H1 (cell line): Measurements from ENCODE around the gene MARVELD2. TPM values are rescaled to one million over a fixed set of nuclear protein-coding genes. Genes with fewer than 3 reads are reported as not detected.
"Not testable (repeated sequence)": the region's sequence is repeated elsewhere in the genome, so short reads cannot be mapped to it uniquely, and the experiment has no call there.

ENCODE experiments used
- CTCF ChIA-PET: fragments of 300-600 bp; sonication (Branson Sonifier 250); formaldehyde crosslinking; loops from one replicate; lab custom pipeline; 2021; ENCODE audit not compliant: partially characterized antibody; lab: Charles Lee
- POLR2A ChIA-PET: fragments of 300-600 bp; sonication (Branson Sonifier 250); formaldehyde crosslinking; loops from one replicate; lab custom pipeline; 2021; ENCODE audit warnings: inconsistent platforms; ENCODE audit not compliant: partially characterized antibody; lab: Charles Lee
- DNase-seq, 2 experiments: peaks; one replicate each; pipeline versions ENCODE4 v3.0.0 to v3.0.0-alpha.2; 2010 to 2022; ENCODE audit warnings: low spot score in 2 of 2, low read depth in 1 of 2, mixed read lengths in 1 of 2
- FAIRE-seq: peaks from 2 replicates; lab custom pipeline; 2011; peaks lifted over from hg19 to GRCh38; lab: Jason Lieb, UNC
- H2AFZ ChIP-seq: 2 replicates; pipeline ENCODE4 v1.8.1; 2012; ENCODE audit warnings: low read length, inconsistent platforms
- H2AK5ac ChIP-seq: 2 replicates; pipeline ENCODE4 v1.6.1; 2013; ENCODE audit warnings: low read depth, low read length
- H2BK120ac ChIP-seq: replicated peaks from 2 replicates; pipeline ENCODE3; 2013; ENCODE audit warnings: low read depth, low read length, inconsistent platforms
- H2BK12ac ChIP-seq: 2 replicates; pipeline ENCODE4 v1.6.1; 2013; ENCODE audit warnings: low read depth, low read length
- H2BK15ac ChIP-seq: 2 replicates; pipeline ENCODE4 v1.6.1; 2013; ENCODE audit warnings: low read length
- H2BK20ac ChIP-seq: 2 replicates; pipeline ENCODE4 v1.6.1; 2013; ENCODE audit warnings: low read length
- H2BK5ac ChIP-seq: 2 replicates; pipeline ENCODE4 v1.6.1; 2013; ENCODE audit warnings: low read depth, low read length
- H3K14ac ChIP-seq: 2 replicates; pipeline ENCODE4 v1.6.1; 2013; ENCODE audit warnings: inconsistent platforms; ENCODE audit not compliant: insufficient read length
- H3K18ac ChIP-seq: 2 replicates; pipeline ENCODE4 v1.6.1; 2013; ENCODE audit warnings: low read length; ENCODE audit errors: extremely low read depth
- H3K23ac ChIP-seq: 2 replicates; pipeline ENCODE4 v1.6.1; 2013; ENCODE audit warnings: inconsistent platforms; ENCODE audit not compliant: insufficient read length
- H3K23me2 ChIP-seq: 2 replicates; pipeline ENCODE4 v1.6.1; 2013; ENCODE audit warnings: low read depth, low read length
- H3K27ac ChIP-seq: 2 replicates; pipeline ENCODE4 v1.6.1; 2011; ENCODE audit warnings: low read depth, low read length, inconsistent platforms
- H3K27me3 ChIP-seq, 4 experiments: replicated peaks in 1 of 4; 1 replicate in 1 of 4; 2 replicates in 3 of 4; pipeline versions ENCODE4 v1.6.1 to v1.8.1; 2011 to 2013; ENCODE audit warnings: low read length in 3 of 4, mild to moderate bottlenecking in 3 of 4, inconsistent platforms in 2 of 4, mixed read lengths in 2 of 4, moderate library complexity in 1 of 4; ENCODE audit not compliant: control insufficient read depth in 3 of 4, insufficient read depth in 3 of 4; ENCODE audit errors: extremely low read depth in 1 of 4
- H3K36me3 ChIP-seq, 4 experiments: 2 replicates each; pipeline versions ENCODE4 v1.6.1 to v1.8.1; 2011 to 2013; ENCODE audit warnings: mild to moderate bottlenecking in 4 of 4, low read length in 3 of 4, moderate library complexity in 2 of 4, control low read depth in 1 of 4, inconsistent platforms in 1 of 4; ENCODE audit not compliant: insufficient read depth in 4 of 4, control insufficient read depth in 2 of 4
- H3K4ac ChIP-seq: replicated peaks from 2 replicates; pipeline ENCODE3; 2013; ENCODE audit warnings: low read length, low read depth, mixed read lengths, inconsistent platforms; ENCODE audit not compliant: insufficient read length
- H3K4me1 ChIP-seq, 4 experiments: replicated peaks in 1 of 4; 1 replicate in 1 of 4; 2 replicates in 3 of 4; pipeline versions ENCODE4 v1.6.1 to v1.8.1; 2011 to 2013; ENCODE audit warnings: low read length in 3 of 4, inconsistent platforms in 2 of 4, mixed read lengths in 1 of 4; ENCODE audit not compliant: insufficient read depth in 4 of 4, control insufficient read depth in 3 of 4
- H3K4me2 ChIP-seq, 2 experiments: 2 replicates each; pipeline versions ENCODE4 v1.6.1 to v1.8.1; 2011 to 2013; ENCODE audit warnings: low read depth in 2 of 2, low read length in 2 of 2, control low read depth in 1 of 2, inconsistent platforms in 1 of 2, mild to moderate bottlenecking in 1 of 2; ENCODE audit not compliant: insufficient read depth in 1 of 2
- H3K4me3 ChIP-seq, 4 experiments: fragments of 200-600, 300-600 bp in 1 of 4; sonication (generic), shearing (Covaris generic), sonication (Bioruptor Twin) in 1 of 4; 2 replicates each; pipeline versions ENCODE4 v1.5.1 to v1.8.1; 2011 to 2016; ENCODE audit warnings: low read length in 4 of 4, low read depth in 3 of 4, control low read depth in 2 of 4, inconsistent platforms in 2 of 4, mild to moderate bottlenecking in 2 of 4, mixed read lengths in 1 of 4, moderate library complexity in 1 of 4; ENCODE audit not compliant: insufficient read depth in 2 of 4; ENCODE audit errors: extremely low read depth in 1 of 4
- H3K56ac ChIP-seq: replicated peaks from 2 replicates; pipeline ENCODE3; 2013; ENCODE audit warnings: low read depth, mild to moderate bottlenecking, mixed read lengths, low read length, inconsistent platforms; ENCODE audit not compliant: insufficient read length
- H3K79me1 ChIP-seq: 2 replicates; pipeline ENCODE4 v1.6.1; 2013; ENCODE audit warnings: low read depth, low read length, control low read depth
- H3K79me2 ChIP-seq, 2 experiments: 2 replicates each; pipeline versions ENCODE4 v1.6.1 to v1.8.1; 2012 to 2013; ENCODE audit warnings: low read length in 2 of 2, mild to moderate bottlenecking in 2 of 2, inconsistent platforms in 1 of 2; ENCODE audit not compliant: insufficient read depth in 2 of 2, control insufficient read depth in 1 of 2
- H3K9ac ChIP-seq, 4 experiments: replicated peaks in 1 of 4; 1 replicate in 1 of 4; 2 replicates in 3 of 4; pipeline versions ENCODE4 v1.6.1 to v1.8.1; 2011 to 2013; ENCODE audit warnings: low read depth in 3 of 4, low read length in 3 of 4, control low read depth in 2 of 4, mild to moderate bottlenecking in 2 of 4, moderate library complexity in 2 of 4, inconsistent platforms in 1 of 4; ENCODE audit errors: extremely low read depth in 1 of 4
- H3K9me3 ChIP-seq, 2 experiments: 2 replicates each; pipeline versions ENCODE4 v1.6.1 to v1.8.1; 2012 to 2013; ENCODE audit warnings: mild to moderate bottlenecking in 2 of 2, moderate library complexity in 2 of 2, control low read depth in 1 of 2, inconsistent platforms in 1 of 2, low read depth in 1 of 2, low read length in 1 of 2, mixed read lengths in 1 of 2; ENCODE audit not compliant: insufficient read depth in 2 of 2
- H4K20me1 ChIP-seq, 2 experiments: replicated peaks in 1 of 2; 2 replicates each; pipeline versions ENCODE3 to v1.8.1; 2011 to 2013; ENCODE audit warnings: inconsistent platforms in 2 of 2, low read length in 2 of 2, mild to moderate bottlenecking in 1 of 2; ENCODE audit not compliant: insufficient read depth in 2 of 2, control insufficient read depth in 1 of 2
- H4K5ac ChIP-seq: 2 replicates; pipeline ENCODE4 v1.6.1; 2013; ENCODE audit warnings: low read length, low read depth, mixed read lengths, inconsistent platforms; ENCODE audit not compliant: insufficient read length
- H4K8ac ChIP-seq: 2 replicates; pipeline ENCODE4 v1.8.0; 2013; ENCODE audit warnings: mild to moderate bottlenecking, moderate library complexity, low read length, inconsistent platforms; ENCODE audit not compliant: insufficient read depth; ENCODE audit errors: extremely low read depth
- H4K91ac ChIP-seq: replicated peaks from 2 replicates; pipeline ENCODE3; 2013; ENCODE audit warnings: low read length, mixed read lengths, inconsistent platforms; ENCODE audit not compliant: insufficient read length
- PHF8 ChIP-seq: fragments of 200-600 bp; sonication (generic); conservative IDR thresholded peaks from 2 replicates; pipeline ENCODE4 v1.7.1; 2012; ENCODE audit warnings: low read depth, mild to moderate bottlenecking, inconsistent platforms, low read length, moderate library complexity
- POLR2AphosphoS5 ChIP-seq: IDR thresholded peaks from 2 replicates; pipeline ENCODE4 v1.6.1; 2011; ENCODE audit warnings: low read depth, low read length
- TBP ChIP-seq: IDR thresholded peaks from 2 replicates; pipeline ENCODE4 v1.6.1; 2011; ENCODE audit warnings: low read depth, low read length, improper control_type of control experiment
- TCF12 ChIP-seq: IDR thresholded peaks from 2 replicates; pipeline ENCODE4 v1.6.1; 2011; ENCODE audit warnings: low read depth, mild to moderate bottlenecking, low read length
- WGBS, 2 experiments: shearing (Covaris generic) in 1 of 2; methylation state at CpG; one replicate each; pipeline versions ENCODE4 v1.1.6 to v1.1.7; 2013 to 2015; ENCODE audit warnings: low lambda C conversion rate in 2 of 2, mixed read lengths in 2 of 2, inconsistent platforms in 1 of 2, low coverage in 1 of 2, missing lambda C conversion rate in 1 of 2; ENCODE audit not compliant: insufficient replicate concordance in 2 of 2, insufficient coverage in 1 of 2, insufficient read length in 1 of 2; ENCODE audit errors: extremely low coverage in 1 of 2, missing lambda C conversion rate in 1 of 2; 5-methylcytosine and 5-hydroxymethylcytosine counted together
- polyA plus RNA-seq, 7 experiments: library from polyadenylated mRNA; depleted of rRNA in 3 of 7; stranded (reverse) in 5 of 7; unstranded in 2 of 7; fragments of >200 nt in 5 of 7; fragments of 200-250 nt in 2 of 7; gene quantifications; 1 replicate in 5 of 7; 2 replicates in 1 of 7; 4 replicates in 1 of 7; pipeline versions ENCODE4 v1.2.1 to v1.2.3, GENCODE V29; 2011 to 2013; ENCODE audit warnings: missing spikeins in 2 of 7, mixed read lengths in 2 of 7
- total RNA-seq: library from RNA; stranded (reverse); fragmentation: NEBNext Ultra II Directional; extraction: Animal tissue kit (Norgen Biotek cat#: 25700); gene quantifications from 2 replicates; pipeline ENCODE4 v1.2.1, GENCODE V29; 2021

The MARVELD2 gene
- total and polyA plus RNA-seq, 2 of the 8 experiments (the other 6 are each of a cell fraction or from before 2014, with no cell fraction given): 18.7 to 31.0 TPM

DNA sequence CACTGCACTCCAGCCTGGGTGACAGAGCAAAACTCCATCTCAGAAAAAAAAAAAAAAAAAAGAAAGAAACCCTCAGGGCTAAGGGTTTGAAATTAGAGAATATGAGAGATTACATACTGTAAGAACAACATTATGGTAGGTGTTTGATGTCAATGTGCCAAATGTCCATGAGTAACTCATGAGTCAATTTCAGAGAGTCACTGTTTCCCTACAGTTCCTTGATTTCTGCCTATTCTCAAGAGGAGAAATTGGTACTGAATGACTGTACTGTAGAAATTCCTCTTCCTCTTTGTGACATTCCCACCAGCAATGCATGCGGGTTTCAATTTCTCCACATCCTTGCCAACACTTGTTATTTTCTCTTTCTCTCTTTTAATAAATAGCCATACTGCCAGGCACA lies 35.2 kb downstream of the MARVELD2 start (continued):
- TF ChIP-seq TCF12: no peak
- no peak for TF ChIP-seq POLR2AphosphoS5
- no peak for TF ChIP-seq TBP
- TF ChIP-seq PHF8: no peak

DNA sequence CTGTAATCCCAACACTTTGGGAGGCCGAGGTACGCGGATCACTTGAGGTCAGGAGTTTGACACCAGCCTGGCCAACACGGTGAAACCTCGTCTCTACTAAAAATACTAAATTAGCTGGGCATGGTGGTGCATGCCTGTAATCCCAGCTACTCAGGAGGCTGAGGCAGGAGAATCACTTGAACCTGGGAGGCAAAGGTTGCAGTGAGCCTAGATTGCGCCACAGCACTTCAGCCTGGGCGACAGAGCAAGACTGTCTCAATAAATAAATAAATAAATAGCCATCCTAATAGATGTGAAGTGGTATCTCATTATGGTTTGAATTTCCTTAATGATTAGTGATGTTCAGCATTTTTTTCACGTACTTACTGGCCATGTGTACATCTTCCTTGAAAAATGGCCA lies 35.6 kb downstream of the MARVELD2 start:
- H3K9me3 ChIP-seq, H3K27me3 ChIP-seq, H3K18ac ChIP-seq, H4K91ac ChIP-seq, H3K4me3 ChIP-seq, FAIRE-seq, H4K20me1 ChIP-seq, H4K8ac ChIP-seq, H3K4me1 ChIP-seq, H2AK5ac ChIP-seq, H4K5ac ChIP-seq, H3K4ac ChIP-seq, H3K23ac ChIP-seq, H3K14ac ChIP-seq, H3K79me2 ChIP-seq, H2AFZ ChIP-seq, H3K9ac ChIP-seq, H2BK120ac ChIP-seq, H3K27ac ChIP-seq, H3K4me2 ChIP-seq, H3K36me3 ChIP-seq, H2BK15ac ChIP-seq, H3K56ac ChIP-seq, DNase-seq, H2BK5ac ChIP-seq, POLR2A ChIA-PET, H3K79me1 ChIP-seq, H2BK20ac ChIP-seq, H2BK12ac ChIP-seq, CTCF ChIA-PET, H3K23me2 ChIP-seq: not testable (repeated sequence)
- WGBS, 2 experiments: 97% methylated on average over 8 of the region's 8 CpGs; no CpG with 5 or more reads in 1 of the 2 experiments
